ENCODE results near the gene SORCS2.

Gene SORCS2

DNA sequence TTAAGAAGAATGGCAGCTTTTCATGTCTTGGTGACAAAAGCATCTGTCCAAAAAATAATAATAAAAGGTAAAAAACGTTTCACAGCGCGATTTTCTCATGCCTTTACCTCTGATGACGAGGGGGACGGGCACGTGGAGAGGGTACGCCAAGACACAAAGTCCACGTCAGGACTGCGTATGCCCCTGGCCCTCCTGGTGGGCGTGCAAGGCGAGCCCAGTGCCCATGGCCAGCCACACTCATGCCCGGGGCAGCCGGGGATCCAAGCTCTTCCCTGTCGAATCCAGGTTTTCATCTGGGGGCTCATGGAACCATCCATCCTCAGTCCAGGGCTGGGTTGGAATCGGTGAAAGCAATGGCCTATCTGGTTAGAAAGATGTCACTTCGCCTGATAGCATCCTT is 570.8 kb downstream of the SORCS2 start:
- DNase-seq (ENCODE audit: low read depth): no peak

DNA sequence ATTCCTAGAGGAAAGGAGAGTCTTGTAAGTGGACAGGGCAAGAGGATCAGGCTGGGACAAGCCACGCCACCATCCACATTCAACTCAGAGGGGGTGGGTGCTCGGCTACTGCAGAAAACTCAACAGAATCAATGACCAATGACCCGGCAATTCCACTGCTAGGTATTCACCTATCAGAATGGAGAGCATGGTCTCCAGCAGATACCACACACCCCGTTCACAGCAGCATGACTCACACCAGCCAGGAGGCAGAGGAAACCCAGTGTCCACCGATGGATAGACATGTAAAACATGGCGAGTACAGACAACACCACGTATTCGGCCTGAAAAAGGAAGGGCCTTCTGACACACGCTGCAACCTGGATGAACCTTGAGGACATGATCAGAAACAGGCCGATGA is 571.5 kb downstream of the SORCS2 start:
- no peak for DNase-seq (ENCODE audit: low read depth)

GRCh38 chr4:7764466-7764865 is 572.1 kb downstream of the SORCS2 start:
- no peak for DNase-seq (ENCODE audit: low read depth)

GRCh38 chr4:7765666-7766065 is 573.3 kb downstream of the SORCS2 start:
- DNase-seq (ENCODE audit: low read depth): no peak

DNA sequence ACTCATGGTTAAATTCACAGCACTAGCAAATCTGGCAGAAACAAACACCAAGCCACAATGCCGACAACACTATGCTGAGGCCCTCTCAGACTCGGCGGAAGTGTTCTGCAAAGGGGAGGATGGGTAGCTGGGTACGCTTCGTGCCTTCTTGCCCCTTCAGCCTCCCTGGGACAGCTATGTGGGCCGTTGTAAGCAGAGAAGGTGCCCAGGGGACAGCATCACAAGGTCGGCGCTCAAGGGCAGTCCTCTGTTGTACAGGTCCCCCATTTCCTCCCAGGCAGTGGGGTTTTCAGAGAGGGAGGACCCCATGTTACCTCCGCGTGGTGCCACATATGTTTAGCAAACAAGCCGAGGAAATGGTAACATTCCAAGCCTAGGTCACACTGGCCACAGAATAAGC is 573.7 kb downstream of the SORCS2 start:
- DNase-seq (ENCODE audit: low read depth): no peak

DNA sequence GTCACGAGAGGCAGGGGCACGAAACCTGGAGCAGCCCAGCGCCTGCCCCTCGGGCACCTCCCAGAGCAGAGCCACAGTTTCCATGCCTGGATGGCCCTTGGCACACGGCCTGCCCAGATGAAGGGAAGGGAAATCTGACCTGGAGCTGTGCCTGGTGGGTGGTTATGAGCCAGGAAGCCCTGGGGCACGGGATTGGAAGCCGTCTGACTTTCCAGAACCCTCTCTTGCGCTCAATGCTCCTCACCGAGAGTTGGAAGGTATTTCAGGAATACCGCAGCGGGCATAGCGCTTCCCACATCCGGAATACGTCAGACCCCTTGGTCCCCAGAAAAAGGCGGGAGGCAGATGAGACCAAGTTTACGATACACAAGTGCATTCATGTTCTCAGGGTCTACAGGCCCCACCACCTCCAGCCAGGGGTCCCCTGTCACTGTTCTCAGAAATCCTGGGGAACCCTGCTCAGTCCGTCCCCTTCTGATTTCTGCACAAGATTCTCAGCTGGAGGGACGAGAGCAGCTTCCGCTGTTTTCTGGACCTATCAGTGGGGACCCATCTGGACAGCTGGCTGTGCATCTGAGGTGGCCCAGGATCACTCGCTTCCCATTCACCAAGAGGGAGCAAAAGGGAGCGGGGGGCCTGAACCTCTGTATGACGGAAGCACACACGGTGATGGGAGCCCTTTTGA is 574.5 kb downstream of the SORCS2 start:
- no peak for DNase-seq (ENCODE audit: low read depth)

GRCh38 chr4:7767526-7767925 is 575.2 kb downstream of the SORCS2 start:
- DNase-seq (ENCODE audit: low read depth): no peak

GRCh38 chr4:7767966-7768365 is 575.6 kb downstream of the SORCS2 start:
- no peak for DNase-seq (ENCODE audit: low read depth)

GRCh38 chr4:7768736-7769135 is 576.4 kb downstream of the SORCS2 start:
- no peak for DNase-seq (ENCODE audit: low read depth)

DNA sequence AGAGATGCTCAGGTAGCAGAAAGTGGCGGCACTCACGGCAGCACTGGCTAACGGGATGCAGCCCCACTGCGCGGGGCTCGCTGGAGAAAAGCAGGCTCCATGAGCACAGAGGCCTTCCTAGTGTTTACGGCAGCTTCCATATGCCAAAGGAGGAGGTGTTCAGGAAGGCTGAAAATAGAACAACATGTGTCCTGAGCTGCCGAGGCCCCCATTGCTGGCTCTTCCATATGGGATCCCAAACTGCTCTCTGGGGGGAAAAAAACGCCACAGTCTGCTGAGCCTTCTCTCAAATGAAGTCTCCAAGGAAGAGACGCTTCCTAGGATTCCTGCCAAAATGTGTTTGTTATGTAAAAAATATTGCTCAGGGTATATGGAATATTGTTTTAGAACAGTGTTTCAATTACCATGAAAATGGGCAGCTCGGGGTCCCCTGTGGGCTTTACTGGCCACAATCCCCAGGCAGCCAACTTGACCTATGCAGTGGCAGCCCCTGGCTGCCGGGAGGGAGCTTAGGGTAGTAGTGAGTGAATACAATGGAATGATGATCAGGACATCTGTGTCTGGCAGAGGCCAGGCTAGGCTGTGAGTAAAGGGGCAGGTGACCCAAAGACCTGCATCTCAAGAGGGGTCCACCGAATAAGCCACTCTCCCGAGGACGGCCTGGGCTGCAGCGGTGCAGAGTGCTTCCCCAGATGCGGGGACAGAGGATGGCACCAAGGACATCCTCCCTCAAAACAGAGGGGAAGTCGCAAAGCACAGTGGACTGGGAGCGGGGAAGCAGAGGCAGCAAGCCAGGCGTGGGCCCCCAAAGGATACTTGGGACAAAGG is 577.3 kb downstream of the SORCS2 start:
- no peak for DNase-seq (ENCODE audit: low read depth)

DNA sequence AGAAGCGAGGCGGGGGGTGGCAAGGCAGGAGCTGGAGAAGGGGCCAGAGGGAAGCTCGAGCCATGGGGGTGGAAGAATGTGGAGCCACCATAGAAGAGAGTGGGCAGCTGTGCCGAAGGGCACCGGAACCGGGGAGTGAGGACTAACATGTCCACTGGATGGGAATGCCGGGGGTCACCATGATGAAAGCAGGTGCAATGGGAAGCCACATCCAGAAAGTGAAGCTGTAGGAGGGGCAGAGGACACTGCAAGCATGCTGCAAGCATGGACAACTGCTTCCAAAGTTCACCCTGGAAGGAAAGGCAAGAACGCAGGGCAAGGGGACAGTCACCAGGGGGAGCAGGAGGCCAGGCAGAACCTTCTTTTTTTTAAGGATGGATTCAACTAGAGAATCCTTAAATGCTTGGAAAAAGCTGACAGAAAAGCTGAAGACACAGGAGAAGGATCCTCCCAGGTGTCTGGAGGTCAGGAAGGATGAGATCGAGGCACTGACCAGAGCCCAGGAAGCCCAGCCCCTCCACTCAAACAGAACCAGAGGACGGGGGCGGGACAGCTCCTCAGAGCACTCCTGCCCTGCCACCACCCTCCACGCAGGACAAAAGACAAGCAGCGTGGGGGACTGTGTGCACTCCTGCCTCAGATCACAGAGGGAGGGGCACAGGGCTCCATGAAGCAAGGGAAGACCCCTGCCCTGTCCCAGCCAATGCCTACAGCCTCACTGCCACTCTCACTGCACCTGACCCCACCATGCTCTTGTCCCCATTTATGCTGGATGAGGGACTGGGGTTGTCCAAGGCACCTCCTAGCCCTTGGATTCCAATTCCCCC is 578.1 kb downstream of the SORCS2 start:
- no peak for DNase-seq (ENCODE audit: low read depth)

DNA sequence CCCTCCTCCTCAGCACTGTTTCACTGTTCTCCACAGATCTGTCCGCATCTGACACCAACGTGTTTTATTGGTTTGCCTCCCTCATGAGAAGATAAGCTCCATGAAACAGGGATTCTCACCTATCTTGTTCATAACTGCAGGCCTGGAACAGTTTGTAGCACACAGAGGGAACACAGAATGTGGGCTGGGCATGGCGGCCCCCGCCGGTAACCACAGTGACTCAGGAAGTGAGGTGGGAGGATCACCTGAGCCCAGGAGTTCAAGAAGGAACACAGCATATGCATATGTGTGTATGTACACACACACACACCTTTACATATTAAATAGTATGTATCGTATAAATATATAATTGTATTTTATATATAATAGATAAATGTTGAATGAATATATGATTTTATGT is 578.7 kb downstream of the SORCS2 start:
- no peak for DNase-seq (ENCODE audit: low read depth)

DNA sequence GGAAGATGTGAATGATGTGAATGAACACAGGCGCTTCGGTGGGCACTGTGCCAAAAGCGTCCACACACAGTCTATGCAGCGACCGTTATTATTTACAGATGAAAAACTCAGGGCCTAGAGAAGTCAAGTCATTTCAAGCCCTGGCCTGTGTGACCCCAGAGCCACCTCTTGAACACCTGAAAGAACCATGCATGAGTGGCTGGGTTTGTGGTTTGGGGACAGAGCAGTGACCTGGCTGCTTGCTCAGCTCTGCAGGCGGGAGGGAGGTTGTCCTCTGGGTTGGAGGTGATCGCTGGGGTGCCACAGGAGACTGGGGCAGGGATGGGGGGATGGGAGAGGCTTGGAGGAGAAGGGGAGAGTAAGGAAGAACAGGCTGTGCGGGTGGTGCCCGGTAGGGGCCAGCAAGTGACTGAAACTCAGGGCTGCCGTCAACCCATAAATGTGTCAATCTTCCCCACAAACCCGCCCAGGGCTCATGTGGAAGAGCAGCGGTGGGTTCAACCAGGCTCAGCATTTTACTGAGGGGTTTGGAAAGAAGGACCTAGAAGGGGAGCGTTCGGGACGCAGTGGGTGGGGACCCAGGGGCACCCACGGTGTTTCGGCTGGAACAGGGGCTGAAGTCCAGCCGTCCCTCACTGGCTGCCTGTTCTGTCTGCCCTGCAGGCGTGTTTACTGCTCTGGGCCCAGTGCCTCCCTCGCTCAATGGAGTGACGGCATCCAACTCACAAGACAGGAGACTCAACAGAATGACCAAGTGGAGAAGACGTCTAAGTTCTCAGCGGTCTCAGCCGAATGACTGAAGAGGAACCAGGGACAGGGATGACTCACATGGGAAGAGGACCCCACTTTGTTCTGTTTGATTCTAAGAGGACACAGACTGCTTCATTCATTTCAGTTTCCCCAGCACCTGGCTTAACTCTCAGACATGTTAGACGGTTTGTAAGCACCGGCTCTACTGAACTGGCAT is 579.5 kb downstream of the SORCS2 start:
- DNase-seq (ENCODE audit: low read depth): no peak

DNA sequence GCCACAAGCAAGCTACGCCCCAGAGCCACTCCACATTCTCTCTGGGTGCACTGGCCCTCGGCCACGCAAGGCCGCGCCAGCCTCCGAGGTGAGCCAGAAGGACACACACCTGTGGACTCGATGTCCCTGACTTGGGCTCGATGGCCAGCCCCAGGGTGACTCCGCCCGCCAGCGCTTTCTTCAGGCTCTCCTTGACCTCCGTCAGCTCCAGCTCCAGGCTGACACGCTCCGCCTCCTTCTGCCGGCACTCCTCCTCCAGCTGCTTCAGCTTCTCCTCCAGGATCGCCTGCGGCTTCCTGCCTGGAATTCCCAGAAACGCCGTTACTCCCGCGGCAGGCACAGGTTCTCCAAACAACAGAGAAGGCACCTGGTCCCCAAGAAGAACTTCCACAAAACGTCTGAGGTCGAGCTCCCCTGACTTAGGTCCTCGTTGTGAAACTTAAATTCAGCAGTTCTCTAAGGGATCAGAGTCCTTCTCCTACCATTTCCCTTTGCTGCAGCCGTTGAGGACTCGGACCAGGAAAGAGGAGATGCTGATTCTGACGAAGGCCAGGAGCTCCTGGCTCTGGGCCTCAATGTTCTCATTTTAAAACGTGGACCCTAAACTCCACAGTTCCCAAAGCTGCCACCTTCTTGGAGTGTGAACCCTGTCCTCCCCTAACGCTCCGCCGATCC is 580.5 kb downstream of the SORCS2 start:
- DNase-seq (ENCODE audit: low read depth): no peak

- DNase-seq (ENCODE audit: low read depth): no peak
These were observed 581.3 kb downstream of the SORCS2 start for GRCh38 chr4:7773401-7774180.

GRCh38 chr4:7774301-7775294 is 582.3 kb downstream of the SORCS2 start:
- DNase-seq (ENCODE audit: low read depth): no peak

GRCh38 chr4:7775396-7775795 is 583.1 kb downstream of the SORCS2 start:
- no peak for DNase-seq (ENCODE audit: low read depth)

DNA sequence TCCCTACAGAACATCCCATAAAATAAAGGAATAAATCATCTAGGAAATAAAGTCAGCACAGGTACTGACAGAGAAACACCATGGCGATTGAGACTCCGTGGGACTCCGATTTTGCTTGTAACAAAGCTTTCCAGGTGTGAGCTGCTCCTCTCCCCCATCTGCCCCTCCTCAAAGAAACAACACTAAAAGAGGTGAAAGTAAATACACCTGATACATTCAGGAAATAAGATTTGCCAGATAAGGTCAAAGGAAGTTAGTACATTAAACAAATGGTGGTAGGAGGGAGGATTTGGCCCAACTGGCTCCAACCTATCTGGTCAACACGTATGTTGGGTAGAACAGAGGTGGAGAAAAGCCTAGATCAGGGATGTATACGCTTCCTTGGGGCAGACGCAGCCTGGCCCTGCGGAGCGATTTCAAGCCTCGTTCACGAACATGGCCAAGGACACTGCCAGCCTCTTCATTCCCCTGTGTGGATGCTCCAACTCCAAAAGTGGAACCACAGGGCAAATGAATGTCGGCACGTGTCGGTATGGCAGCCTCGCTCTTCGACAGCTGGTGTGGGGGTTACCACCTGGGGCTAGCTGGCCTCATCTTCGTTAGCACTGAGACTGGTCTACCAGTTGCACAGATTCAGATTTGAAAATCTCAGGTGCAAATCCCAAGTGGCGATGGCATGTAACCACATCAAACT is 584.8 kb downstream of the SORCS2 start:
- DNase-seq (ENCODE audit: low read depth): no peak
